Neural progenitor cell (in vitro differentiated cells): ENCODE data around the gene GRIK1. TPM values are rescaled to one million over a fixed set of nuclear protein-coding genes. Genes with fewer than 3 reads are reported as not detected.

Source experiments
- DNase-seq: peaks from one replicate; pipeline ENCODE4 v3.0.0-alpha.2; 2016; ENCODE audit warnings: low spot score
- H2AFZ ChIP-seq: fragments of 200-600 bp; sonication (generic); replicated peaks from 2 replicates; pipeline ENCODE4 v1.6.1; 2016; ENCODE audit warnings: antibody characterized with exemption
- H3F3A ChIP-seq: fragments of 200-600 bp; sonication (generic); 2 replicates; pipeline ENCODE4 v1.6.1; 2016; ENCODE audit warnings: antibody characterized with exemption, low read depth
- H3K27ac ChIP-seq: fragments of 200-600 bp; sonication (generic); 2 replicates; pipeline ENCODE4 v1.5.1; 2016; ENCODE audit warnings: mild to moderate bottlenecking
- H3K27me3 ChIP-seq: fragments of 200-600 bp; sonication (generic); 2 replicates; pipeline ENCODE4 v1.6.1; 2016; ENCODE audit warnings: mild to moderate bottlenecking, moderate library complexity
- H3K36me3 ChIP-seq: fragments of 200-600 bp; sonication (generic); 2 replicates; pipeline ENCODE4 v1.5.1; 2016
- H3K4me1 ChIP-seq: fragments of 200-600 bp; sonication (generic); 2 replicates; pipeline ENCODE4 v1.6.1; 2016; ENCODE audit warnings: mixed run types
- H3K4me2 ChIP-seq: fragments of 200-600 bp; sonication (generic); 2 replicates; pipeline ENCODE4 v1.6.1; 2016
- H3K4me3 ChIP-seq: fragments of 200-600 bp; sonication (generic); 2 replicates; pipeline ENCODE4 v1.5.1; 2016
- H3K79me2 ChIP-seq: fragments of 200-600 bp; sonication (generic); 2 replicates; pipeline ENCODE4 v1.6.1; 2016; ENCODE audit warnings: low read depth
- H3K9ac ChIP-seq: fragments of 200-600 bp; sonication (generic); 2 replicates; pipeline ENCODE4 v1.6.1; 2016
- H3K9me3 ChIP-seq: fragments of 200-600 bp; sonication (generic); 2 replicates; pipeline ENCODE4 v1.5.1; 2016; ENCODE audit warnings: low read depth
- H4K20me1 ChIP-seq: fragments of 200-600 bp; sonication (generic); 2 replicates; pipeline ENCODE4 v1.6.1; 2016; ENCODE audit warnings: low read depth
- H3K27ac Mint-ChIP-seq: 3 replicates; pipeline ENCODE4 v1.8.0; 2021; ENCODE audit warnings: mixed read lengths
- H3K27me3 Mint-ChIP-seq: 2 replicates; pipeline ENCODE4 v1.8.0; 2022; ENCODE audit warnings: low read depth, mild to moderate bottlenecking, inconsistent platforms, moderate library complexity, mixed read lengths; ENCODE audit not compliant: insufficient read depth
- H3K36me3 Mint-ChIP-seq: 3 replicates; pipeline ENCODE4 v1.8.0; 2021; ENCODE audit warnings: mixed read lengths
- H3K4me1 Mint-ChIP-seq: 3 replicates; pipeline ENCODE4 v1.8.0; 2021; ENCODE audit warnings: mixed read lengths
- H3K4me3 Mint-ChIP-seq: 3 replicates; pipeline ENCODE4 v1.8.0; 2021; ENCODE audit warnings: mild to moderate bottlenecking, moderate library complexity, mixed read lengths
- H3K9me3 Mint-ChIP-seq: 3 replicates; pipeline ENCODE4 v1.8.0; 2020; ENCODE audit warnings: mixed read lengths
- EZH2 ChIP-seq: fragments of 200-600 bp; sonication (generic); IDR thresholded peaks from 2 replicates; pipeline ENCODE4 v1.6.1; 2017; ENCODE audit warnings: antibody characterized with exemption, mild to moderate bottlenecking, moderate library complexity
- EZH2phosphoT487 ChIP-seq: fragments of 200-600 bp; sonication (generic); IDR thresholded peaks from 2 replicates; pipeline ENCODE4 v1.6.1; 2017; ENCODE audit warnings: antibody characterized with exemption
- total RNA-seq: library from RNA; depleted of rRNA; stranded (reverse); fragments of >200 nt; gene quantifications from 2 replicates; pipeline ENCODE4 v1.2.3, GENCODE V29; 2015; ENCODE audit warnings: low replicate concordance
- TF ChIP-seq, protein P1 (sequence below): fragments of 200-600 bp; sonication (generic); IDR thresholded peaks from 2 replicates; pipeline ENCODE4 v1.5.1; 2017; ENCODE audit warnings: antibody characterized with exemption, mild to moderate bottlenecking

GRIK1 gene
- total RNA-seq, 1 donor from 2014 or later: 1.6 TPM

DNA sequence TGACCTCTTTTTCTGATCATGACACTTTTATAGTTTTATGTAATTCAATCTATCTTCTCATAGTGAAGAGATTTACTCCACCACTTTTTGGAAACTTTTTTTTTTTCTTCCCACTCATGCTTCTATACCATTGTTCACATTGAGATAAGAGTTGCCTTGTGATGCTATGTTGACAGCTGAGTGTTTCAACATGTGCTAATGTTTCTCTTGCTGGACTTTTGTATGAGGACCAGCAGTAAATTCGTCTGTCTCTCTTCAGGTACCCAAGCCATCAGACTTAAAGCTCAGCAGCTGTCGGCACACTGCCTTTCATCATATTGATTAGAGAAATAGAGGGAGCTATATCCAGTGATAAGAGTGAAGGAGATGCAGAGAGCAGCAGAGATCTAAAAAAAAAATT, 227.0 kb downstream of the GRIK1 start:
- TF ChIP-seq EZH2phosphoT487 (no peak), EZH2 (no peak)
- TF ChIP-seq, protein P1, sequence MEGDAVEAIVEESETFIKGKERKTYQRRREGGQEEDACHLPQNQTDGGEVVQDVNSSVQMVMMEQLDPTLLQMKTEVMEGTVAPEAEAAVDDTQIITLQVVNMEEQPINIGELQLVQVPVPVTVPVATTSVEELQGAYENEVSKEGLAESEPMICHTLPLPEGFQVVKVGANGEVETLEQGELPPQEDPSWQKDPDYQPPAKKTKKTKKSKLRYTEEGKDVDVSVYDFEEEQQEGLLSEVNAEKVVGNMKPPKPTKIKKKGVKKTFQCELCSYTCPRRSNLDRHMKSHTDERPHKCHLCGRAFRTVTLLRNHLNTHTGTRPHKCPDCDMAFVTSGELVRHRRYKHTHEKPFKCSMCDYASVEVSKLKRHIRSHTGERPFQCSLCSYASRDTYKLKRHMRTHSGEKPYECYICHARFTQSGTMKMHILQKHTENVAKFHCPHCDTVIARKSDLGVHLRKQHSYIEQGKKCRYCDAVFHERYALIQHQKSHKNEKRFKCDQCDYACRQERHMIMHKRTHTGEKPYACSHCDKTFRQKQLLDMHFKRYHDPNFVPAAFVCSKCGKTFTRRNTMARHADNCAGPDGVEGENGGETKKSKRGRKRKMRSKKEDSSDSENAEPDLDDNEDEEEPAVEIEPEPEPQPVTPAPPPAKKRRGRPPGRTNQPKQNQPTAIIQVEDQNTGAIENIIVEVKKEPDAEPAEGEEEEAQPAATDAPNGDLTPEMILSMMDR: no peak
- H3K4me1 Mint-ChIP-seq: no peaks in the 10 kb centered on the region
- H3K9ac ChIP-seq: no peak overlapping the region

DNA sequence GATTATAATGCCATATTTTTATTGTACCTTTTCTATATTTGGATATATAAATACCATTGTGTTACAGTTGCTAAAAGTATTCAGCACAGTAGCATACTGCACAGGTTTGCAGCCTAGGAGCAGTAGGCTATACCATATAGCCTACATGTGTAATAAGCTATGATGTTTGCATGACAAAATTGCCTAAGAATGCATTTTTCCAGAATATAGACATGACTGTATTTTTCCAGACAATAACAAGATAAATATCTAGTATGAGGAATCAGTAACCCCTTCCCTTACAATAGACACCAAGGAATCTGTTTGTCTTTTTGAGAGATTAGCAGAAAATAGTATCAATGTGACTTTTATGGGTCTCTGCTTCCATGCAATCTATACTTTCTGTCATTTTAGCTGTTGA, 228.6 kb downstream of the GRIK1 start:
- Histone ChIP-seq H3K36me3 (no peaks in the 10 kb centered on the region), H3K4me3 (no peak overlapping the region), H2AFZ (no peak overlapping the region), H3F3A (no peaks in the 10 kb centered on the region), H3K9ac (no peak overlapping the region), H3K4me1 (no peaks in the 10 kb centered on the region), H3K4me2 (no peak overlapping the region), H4K20me1 (no peaks in the 10 kb centered on the region), H3K27me3 (no peaks in the 10 kb centered on the region), H3K9me3 (no peaks in the 10 kb centered on the region), H3K27ac (no peak overlapping the region), H3K79me2 (no peaks in the 10 kb centered on the region)
- TF ChIP-seq EZH2phosphoT487: no peak
- TF ChIP-seq, protein P1: no peak
- TF ChIP-seq EZH2: no peak
- H3K27me3 Mint-ChIP-seq: no peaks in the 10 kb centered on the region
- peaks cover 3% of the 10 kb centered on the region for H3K36me3 Mint-ChIP-seq
- H3K27ac Mint-ChIP-seq: no peak overlapping the region
- peaks cover 6% of the 10 kb centered on the region for H3K9me3 Mint-ChIP-seq
- H3K4me3 Mint-ChIP-seq: no peak overlapping the region
- H3K4me1 Mint-ChIP-seq: no peaks in the 10 kb centered on the region
- DNase-seq: no peak

More for the DNA sequence above, 227.0 kb downstream of the GRIK1 start:
- DNase-seq: no peak
- no peaks in the 10 kb centered on the region for H3F3A ChIP-seq
- H2AFZ ChIP-seq: no peak overlapping the region
- H3K27ac Mint-ChIP-seq: no peak overlapping the region
- no peaks in the 10 kb centered on the region for H3K9me3 ChIP-seq
- peaks cover 7% of the 10 kb centered on the region for H3K36me3 Mint-ChIP-seq
- no peak overlapping the region for H3K4me2 ChIP-seq
- no peak overlapping the region for H3K27ac ChIP-seq
- H4K20me1 ChIP-seq: no peaks in the 10 kb centered on the region
- H3K9me3 Mint-ChIP-seq: peaks cover 18% of the 10 kb centered on the region
- H3K27me3 ChIP-seq: no peaks in the 10 kb centered on the region
- no peaks in the 10 kb centered on the region for H3K79me2 ChIP-seq
- no peaks in the 10 kb centered on the region for H3K36me3 ChIP-seq
- no peaks in the 10 kb centered on the region for H3K27me3 Mint-ChIP-seq
- H3K4me3 ChIP-seq: no peak overlapping the region
- no peak overlapping the region for H3K4me3 Mint-ChIP-seq
- no peaks in the 10 kb centered on the region for H3K4me1 ChIP-seq

DNA sequence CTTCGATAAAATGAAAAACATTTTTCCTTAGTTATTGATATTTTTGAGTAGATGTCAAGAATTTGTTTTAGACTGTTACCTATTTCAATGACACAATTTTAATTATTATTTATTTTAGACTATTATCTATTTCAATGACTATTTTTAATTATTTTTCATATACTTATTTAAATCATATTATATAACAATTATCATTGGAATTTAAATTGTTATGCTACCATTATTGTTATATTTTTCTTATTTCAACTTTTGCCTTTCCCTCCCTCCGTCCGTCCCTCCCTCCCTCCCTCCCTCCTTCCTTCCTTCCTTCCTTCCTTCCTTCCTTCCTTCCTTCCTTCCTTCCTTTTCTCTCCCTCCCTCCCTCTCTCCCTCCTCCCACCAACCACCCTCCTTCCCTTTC, 229.3 kb downstream of the GRIK1 start:
- TF ChIP-seq EZH2 (no peak), EZH2phosphoT487 (no peak)
- TF ChIP-seq, protein P1: no peak
- H3K27me3 ChIP-seq: no peaks in the 10 kb centered on the region
- H2AFZ ChIP-seq: no peak overlapping the region
- H3K4me3 ChIP-seq: no peak overlapping the region
- Mint-ChIP-seq H3K36me3 (no peaks in the 10 kb centered on the region), H3K4me3 (no peak overlapping the region), H3K27me3 (no peaks in the 10 kb centered on the region), H3K27ac (no peak overlapping the region), H3K9me3 (peaks cover 2% of the 10 kb centered on the region), H3K4me1 (no peaks in the 10 kb centered on the region)
- H3F3A ChIP-seq: no peaks in the 10 kb centered on the region
- no peak overlapping the region for H3K27ac ChIP-seq
- no peaks in the 10 kb centered on the region for H3K36me3 ChIP-seq
- no peaks in the 10 kb centered on the region for H3K79me2 ChIP-seq
- H4K20me1 ChIP-seq: no peaks in the 10 kb centered on the region
- H3K9me3 ChIP-seq: no peaks in the 10 kb centered on the region
- no peak overlapping the region for H3K4me2 ChIP-seq
- H3K9ac ChIP-seq: no peak overlapping the region
- DNase-seq: no peak
- H3K4me1 ChIP-seq: no peaks in the 10 kb centered on the region
